IMR-90 (cell line): ENCODE results near the gene ZP3. TPM values are rescaled to one million over a fixed set of nuclear protein-coding genes. Genes with fewer than 3 reads are reported as not detected.
"Not testable (repeated sequence)": the region's sequence is repeated elsewhere in the genome, so short reads cannot be mapped to it uniquely, and the experiment has no call there.

ENCODE experiments used
- ATAC-seq: fragments of 200-7000 bp; cut with Tn5 transposase; 2 replicates; pipeline ENCODE4 v1.9.1; 2020; ENCODE audit warnings: low read depth, mild to moderate bottlenecking, moderate library complexity
- BruUV-seq: library from RNA; stranded (reverse); fragments of 400-500 nt; replicated peaks from 2 replicates; lab custom pipeline; 2021; lab: Mats Ljungman, UMichigan
- CTCF ChIA-PET: fragments of 300-600 bp; formaldehyde crosslinking; extraction: SDS; loops from one replicate; lab custom pipeline; 2021; ENCODE audit warnings: antibody characterized with exemption; lab: Yijun Ruan, JAX
- POLR2A ChIA-PET: fragments of 300-600 bp; sonication (Branson Sonifier 250); formaldehyde crosslinking; loops from one replicate; lab custom pipeline; 2022; ENCODE audit warnings: antibody characterized with exemption; ENCODE audit not compliant: unreplicated experiment; lab: Charles Lee
- DNase-seq: peaks from one replicate; pipeline ENCODE4 v3.0.0; 2013
- H2AFZ ChIP-seq: replicated peaks from 2 replicates; pipeline ENCODE3; 2013; ENCODE audit warnings: low read length, mild to moderate bottlenecking; ENCODE audit not compliant: poor library complexity
- H2AK5ac ChIP-seq: 2 replicates; pipeline ENCODE4 v1.6.1; 2013; ENCODE audit warnings: low read depth, low read length, inconsistent platforms
- H2AK9ac ChIP-seq: replicated peaks from 2 replicates; pipeline ENCODE3; 2013; ENCODE audit warnings: mild to moderate bottlenecking, low read depth, low read length, moderate library complexity; ENCODE audit not compliant: poor library complexity
- H2BK120ac ChIP-seq: 2 replicates; pipeline ENCODE4 v1.6.1; 2013; ENCODE audit warnings: low read depth, low read length, inconsistent platforms
- H2BK15ac ChIP-seq: 3 replicates; pipeline ENCODE4 v1.6.1; 2013; ENCODE audit warnings: low read depth, low read length, inconsistent platforms
- H2BK20ac ChIP-seq: 2 replicates; pipeline ENCODE4 v1.6.1; 2013; ENCODE audit warnings: low read depth, mild to moderate bottlenecking, inconsistent platforms, low read length, moderate library complexity
- H2BK5ac ChIP-seq: 2 replicates; pipeline ENCODE4 v1.6.1; 2013; ENCODE audit warnings: mild to moderate bottlenecking, low read depth, low read length, inconsistent platforms; ENCODE audit not compliant: poor library complexity, severe bottlenecking
- H3K14ac ChIP-seq: replicated peaks from 2 replicates; pipeline ENCODE4 v1.6.1; 2013; ENCODE audit warnings: low read depth, low read length, inconsistent platforms
- H3K18ac ChIP-seq: 2 replicates; pipeline ENCODE4 v1.6.1; 2013; ENCODE audit warnings: low read depth, low read length, control low read depth
- H3K23ac ChIP-seq: 2 replicates; pipeline ENCODE4 v1.6.1; 2013; ENCODE audit warnings: low read depth, low read length, inconsistent platforms
- H3K27ac ChIP-seq: 2 replicates; pipeline ENCODE4 v1.5.1; 2013; ENCODE audit warnings: mild to moderate bottlenecking, control low read depth, low read length; ENCODE audit not compliant: insufficient read depth
- H3K27me3 ChIP-seq: 2 replicates; pipeline ENCODE4 v1.6.1; 2013; ENCODE audit warnings: low read length; ENCODE audit not compliant: control insufficient read depth, insufficient read depth
- H3K36me3 ChIP-seq: 2 replicates; pipeline ENCODE4 v1.6.1; 2013; ENCODE audit warnings: low read length, mixed read lengths; ENCODE audit not compliant: control insufficient read depth, insufficient read depth
- H3K4ac ChIP-seq: 2 replicates; pipeline ENCODE4 v1.6.1; 2013; ENCODE audit warnings: low read depth, low read length, inconsistent platforms
- H3K4me1 ChIP-seq: 2 replicates; pipeline ENCODE4 v1.6.1; 2013; ENCODE audit warnings: low read length, mixed read lengths; ENCODE audit not compliant: control insufficient read depth, insufficient read depth
- H3K4me2 ChIP-seq: 2 replicates; pipeline ENCODE4 v1.6.1; 2013; ENCODE audit warnings: low read depth, mild to moderate bottlenecking, control low read depth, low read length, moderate library complexity
- H3K4me3 ChIP-seq: 2 replicates; pipeline ENCODE4 v1.5.1; 2013; ENCODE audit warnings: low read depth, mild to moderate bottlenecking, control low read depth, low read length, moderate library complexity; ENCODE audit not compliant: insufficient read depth
- H3K56ac ChIP-seq: 2 replicates; pipeline ENCODE4 v1.6.1; 2013; ENCODE audit warnings: low read length, inconsistent platforms; ENCODE audit not compliant: insufficient read depth; ENCODE audit errors: extremely low read depth
- H3K79me1 ChIP-seq, 2 experiments: 2 replicates each; pipeline ENCODE4 v1.6.1; 2013; ENCODE audit warnings: low read length in 2 of 2, inconsistent platforms in 1 of 2, low read depth in 1 of 2
- H3K9ac ChIP-seq: 2 replicates; pipeline ENCODE4 v1.6.1; 2013; ENCODE audit warnings: low read depth, low read length, control low read depth
- H3K9me1 ChIP-seq: 2 replicates; pipeline ENCODE4 v1.6.1; 2013; ENCODE audit warnings: low read length, inconsistent platforms; ENCODE audit not compliant: insufficient read depth
- H3K9me3 ChIP-seq: 2 replicates; pipeline ENCODE4 v1.6.1; 2013; ENCODE audit warnings: low read length; ENCODE audit not compliant: control insufficient read depth, insufficient read depth
- H4K20me1 ChIP-seq: 2 replicates; pipeline ENCODE4 v1.6.1; 2013; ENCODE audit warnings: low read length, inconsistent platforms; ENCODE audit not compliant: insufficient read depth
- H4K5ac ChIP-seq: 2 replicates; pipeline ENCODE4 v1.6.1; 2013; ENCODE audit warnings: mild to moderate bottlenecking, low read depth, low read length, control low read depth
- H4K8ac ChIP-seq, 2 experiments: 2 replicates each; pipeline ENCODE4 v1.6.1; 2013; ENCODE audit warnings: low read depth in 2 of 2, low read length in 2 of 2, control low read depth in 1 of 2, inconsistent platforms in 1 of 2
- H4K91ac ChIP-seq: 2 replicates; pipeline ENCODE4 v1.6.1; 2013; ENCODE audit warnings: low read depth, low read length, inconsistent platforms; ENCODE audit not compliant: insufficient read depth
- CEBPB ChIP-seq: IDR thresholded peaks from 2 replicates; pipeline ENCODE4 v1.6.1; 2012; ENCODE audit warnings: low read depth, low read length, improper control_type of control experiment
- MXI1 ChIP-seq: IDR thresholded peaks from 2 replicates; pipeline ENCODE4 v1.6.1; 2012; ENCODE audit warnings: low read depth, mild to moderate bottlenecking, low read length, moderate library complexity, borderline replicate concordance
- WGBS, 2 experiments: methylation state at CpG; one replicate each; pipeline versions ENCODE4 v1.1.5 to v1.1.7; 2013; ENCODE audit warnings: missing lambda C conversion rate in 2 of 2; ENCODE audit not compliant: insufficient read length in 1 of 2; ENCODE audit errors: extremely low coverage in 2 of 2; 5-methylcytosine and 5-hydroxymethylcytosine counted together
- dilution Hi-C: fragments of 300-500 bp; cut with HindIII; formaldehyde crosslinking; loops from one replicate; pipeline ENCODE4 v1.14.3; 2018; ENCODE audit warnings: low sequenced_read_pairs; ENCODE audit not compliant: unreplicated experiment
- in situ Hi-C: fragments of 300-500 bp; cut with MboI; formaldehyde crosslinking; loops from 3 replicates; pipeline ENCODE4 v1.14.3; 2019; ENCODE audit warnings: low sequenced_read_pairs, inconsistent platforms, mixed read lengths
- intact Hi-C: fragments of 100-400 bp; cut with micrococcal nuclease; formaldehyde crosslinking; loops from 2 replicates; pipeline ENCODE4 v1.10.0; 2022
- polyA plus RNA-seq, 3 experiments: library from polyadenylated mRNA; depleted of rRNA; stranded (reverse); fragments of >200 nt; gene quantifications; 2 replicates each; pipeline ENCODE4 v1.2.3, GENCODE V29; 2012; ENCODE audit warnings: low replicate concordance in 1 of 3
- total RNA-seq: library from RNA; depleted of rRNA; stranded (reverse); fragments of >200 nt; gene quantifications from 2 replicates; pipeline ENCODE4 v1.2.3, GENCODE V29; 2012
- TF ChIP-seq, protein P1 (sequence below): fragments of 150-350 bp; IDR thresholded peaks from 2 replicates; pipeline ENCODE4 v1.6.1; 2016; ENCODE audit warnings: low read depth, mild to moderate bottlenecking, low read length, moderate library complexity, borderline replicate concordance

ZP3 gene
- total and polyA plus RNA-seq, 2 of the 4 experiments (the other 2 are of a cell fraction), result 0.54 to 0.67 TPM

- Histone ChIP-seq H2AK5ac (0 out of 2 replicates have a peak overlapping the region, but pooled peaks have one; percentile 24), H2BK120ac (no peak overlapping the region), H3K23ac (no peak overlapping the region), H3K27me3 (no peaks in the 10 kb centered on the region), H3K36me3 (no peaks in the 10 kb centered on the region), H3K14ac (no peak overlapping the region), H2BK15ac (no peak overlapping the region), H3K56ac (no peak overlapping the region), H3K79me1 (no peaks in the 10 kb centered on the region), H3K4me1 (peaks cover 7% of the 10 kb centered on the region), H3K4ac (peak overlapping the region; percentile 1; the same call in 1 of the 2 replicates), H4K91ac (no peak overlapping the region), H4K8ac (peak overlapping the region in 1 of 2 experiments; percentile 31; a peak in 1 of 4 replicates), H3K18ac (no peak overlapping the region), H3K4me3 (no peak overlapping the region), H4K5ac (no peak overlapping the region), H2AK9ac (no peak overlapping the region), H3K4me2 (no peak overlapping the region), H2BK5ac (no peak overlapping the region), H4K20me1 (no peaks in the 10 kb centered on the region), H3K9me3 (no peaks in the 10 kb centered on the region), H3K9me1 (peaks cover 10% of the 10 kb centered on the region), H2BK20ac (no peak overlapping the region), H2AFZ (peak overlapping the region; percentile 61), H3K27ac (no peak overlapping the region), H3K9ac (no peak overlapping the region)
- POLR2A ChIA-PET, result no interaction called here
- dilution Hi-C loops, result no loop called here
- WGBS, 2 experiments, result 29% methylated on average over 4 of the region's 11 CpGs; no CpG with 5 or more reads in 1 of the 2 experiments
- ATAC-seq (peak; percentile 15; the same call in 1 of the 2 replicates), DNase-seq (peak; percentile 54)
- intact Hi-C loops, result no loop called here
- CTCF ChIA-PET, result no interaction called here
- in situ Hi-C loops, result no loop called here
- TF ChIP-seq CEBPB, result peak; percentile 24; the same call in 1 of the 2 replicates
- no peak for TF ChIP-seq MXI1
- TF ChIP-seq, protein P1, sequence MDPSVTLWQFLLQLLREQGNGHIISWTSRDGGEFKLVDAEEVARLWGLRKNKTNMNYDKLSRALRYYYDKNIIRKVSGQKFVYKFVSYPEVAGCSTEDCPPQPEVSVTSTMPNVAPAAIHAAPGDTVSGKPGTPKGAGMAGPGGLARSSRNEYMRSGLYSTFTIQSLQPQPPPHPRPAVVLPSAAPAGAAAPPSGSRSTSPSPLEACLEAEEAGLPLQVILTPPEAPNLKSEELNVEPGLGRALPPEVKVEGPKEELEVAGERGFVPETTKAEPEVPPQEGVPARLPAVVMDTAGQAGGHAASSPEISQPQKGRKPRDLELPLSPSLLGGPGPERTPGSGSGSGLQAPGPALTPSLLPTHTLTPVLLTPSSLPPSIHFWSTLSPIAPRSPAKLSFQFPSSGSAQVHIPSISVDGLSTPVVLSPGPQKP, result no peak
- no TSS peak for BruUV-seq
These were observed 38.0 kb upstream of the ZP3 start for GRCh38 chr7:76386691-76387260.

GRCh38 chr7:76387789-76388188 is 37.0 kb upstream of the ZP3 start:
- H2BK120ac ChIP-seq, DNase-seq, H4K20me1 ChIP-seq, H4K8ac ChIP-seq, H3K18ac ChIP-seq, H3K4me2 ChIP-seq, H3K27ac ChIP-seq, ATAC-seq, H3K9ac ChIP-seq, H3K79me1 ChIP-seq, H2BK20ac ChIP-seq, H3K14ac ChIP-seq, H3K36me3 ChIP-seq, BruUV-seq, H3K23ac ChIP-seq, H3K4me3 ChIP-seq, H2AK9ac ChIP-seq, POLR2A ChIA-PET, H4K91ac ChIP-seq, H4K5ac ChIP-seq, H3K4ac ChIP-seq, CTCF ChIA-PET, H2BK5ac ChIP-seq, in situ Hi-C loops, H2AK5ac ChIP-seq, H2BK15ac ChIP-seq, H3K27me3 ChIP-seq, dilution Hi-C loops, H3K9me3 ChIP-seq, intact Hi-C loops, H2AFZ ChIP-seq, H3K56ac ChIP-seq: not testable (repeated sequence)
- 89% methylated on average over 3 of the region's 6 CpGs; no CpG with 5 or more reads in 1 of the 2 experiments for WGBS, 2 experiments
- Histone ChIP-seq H3K4me1 (peaks cover 10% of the 10 kb centered on the region), H3K9me1 (peaks cover 14% of the 10 kb centered on the region)
